ENCODE results near the gene COMMD4. TPM values are rescaled to one million over a fixed set of nuclear protein-coding genes. Genes with fewer than 3 reads are reported as not detected.

Gene COMMD4
- total and polyA plus RNA-seq, 5 donors from 2014 or later = 30.3 to 68.1 (median 47.5) TPM

- H3K4me1 Mint-ChIP-seq = peaks cover 4 to 27% (median 12%) of the 10 kb centered on the region in 4 donors
- Histone ChIP-seq H3K27ac (ENCODE audit: insufficient read depth, low read length, poor library complexity, severe bottlenecking) (no peak overlapping the region), H3K4me3 (ENCODE audit: low read depth, low read length) (no peak overlapping the region), H3K9me3 (ENCODE audit: control insufficient read depth in 2 of 2, low read length in 2 of 2) (peaks cover 0 to 13% of the 10 kb centered on the region in 2 experiments), H3K36me3 (ENCODE audit: control insufficient read depth, insufficient read depth, low read length) (peaks cover 17% of the 10 kb centered on the region), H3K4me1 (ENCODE audit: control insufficient read depth, insufficient read depth, low read length, poor library complexity, severe bottlenecking) (peaks cover 16% of the 10 kb centered on the region), H3K27me3 (ENCODE audit: control insufficient read depth, insufficient read depth, low read length) (no peaks in the 10 kb centered on the region)
- H3K9me3 Mint-ChIP-seq = peaks cover 0 to 11% (median 4%) of the 10 kb centered on the region in 7 donors
- DNase-seq = no peak
- ATAC-seq (ENCODE audit: low read depth in 2 of 2) = no peak
- H3K4me3 Mint-ChIP-seq = no peak overlapping the region
- H3K27ac Mint-ChIP-seq = peak overlapping the region in 2 of 3 donors; percentile 59 to 96
- H3K36me3 Mint-ChIP-seq = peaks cover 4% of the 10 kb centered on the region
- H3K27me3 Mint-ChIP-seq = peaks cover 6% of the 10 kb centered on the region
These were observed 17.7 kb downstream of the COMMD4 start for GRCh38 chr15:75353604-75354003.

GRCh38 chr15:75354454-75354853 lies 18.6 kb downstream of the COMMD4 start:
- Histone ChIP-seq H3K36me3 (ENCODE audit: control insufficient read depth, insufficient read depth, low read length) (peaks cover 17% of the 10 kb centered on the region), H3K27me3 (ENCODE audit: control insufficient read depth, insufficient read depth, low read length) (no peaks in the 10 kb centered on the region), H3K4me3 (ENCODE audit: low read depth, low read length) (no peak overlapping the region), H3K4me1 (ENCODE audit: control insufficient read depth, insufficient read depth, low read length, poor library complexity, severe bottlenecking) (peaks cover 9% of the 10 kb centered on the region), H3K9me3 (ENCODE audit: control insufficient read depth in 2 of 2, low read length in 2 of 2) (peaks cover 0 to 4% of the 10 kb centered on the region in 2 experiments), H3K27ac (ENCODE audit: insufficient read depth, low read length, poor library complexity, severe bottlenecking) (no peak overlapping the region)
- no peak for DNase-seq
- Mint-ChIP-seq H3K4me3 (peak overlapping the region in 1 of 4 donors; percentile 76), H3K9me3 (peaks cover 0 to 11% (median 4%) of the 10 kb centered on the region in 7 donors), H3K4me1 (peaks cover 4 to 18% (median 11%) of the 10 kb centered on the region in 4 donors), H3K27me3 (peaks cover 6% of the 10 kb centered on the region), H3K36me3 (peaks cover 4% of the 10 kb centered on the region), H3K27ac (peak overlapping the region in 2 of 3 donors; percentile 65 to 81)
- no peak for ATAC-seq (ENCODE audit: low read depth in 2 of 2)

GRCh38 chr15:75355369-75355768 lies 19.5 kb downstream of the COMMD4 start:
- H3K4me3 ChIP-seq (ENCODE audit: low read depth, low read length) = no peak overlapping the region
- no peak for ATAC-seq (ENCODE audit: low read depth in 2 of 2)
- H3K36me3 ChIP-seq (ENCODE audit: control insufficient read depth, insufficient read depth, low read length) = peaks cover 20% of the 10 kb centered on the region
- no peaks in the 10 kb centered on the region for H3K9me3 ChIP-seq (ENCODE audit: control insufficient read depth in 2 of 2, low read length in 2 of 2)
- H3K9me3 Mint-ChIP-seq = peaks cover 0 to 3% (median 0%) of the 10 kb centered on the region in 7 donors
- H3K36me3 Mint-ChIP-seq = peaks cover 4% of the 10 kb centered on the region
- no peaks in the 10 kb centered on the region for H3K27me3 ChIP-seq (ENCODE audit: control insufficient read depth, insufficient read depth, low read length)
- no peak overlapping the region for H3K27ac ChIP-seq (ENCODE audit: insufficient read depth, low read length, poor library complexity, severe bottlenecking)
- no peak overlapping the region for H3K4me3 Mint-ChIP-seq
- H3K27me3 Mint-ChIP-seq = no peaks in the 10 kb centered on the region
- no peak for DNase-seq
- H3K27ac Mint-ChIP-seq = peak overlapping the region in 1 of 3 donors; percentile 81
- H3K4me1 ChIP-seq (ENCODE audit: control insufficient read depth, insufficient read depth, low read length, poor library complexity, severe bottlenecking) = no peaks in the 10 kb centered on the region
- peaks cover 0 to 9% (median 4%) of the 10 kb centered on the region in 4 donors for H3K4me1 Mint-ChIP-seq

GRCh38 chr15:75356006-75356405 lies 20.1 kb downstream of the COMMD4 start:
- H3K36me3 ChIP-seq (ENCODE audit: control insufficient read depth, insufficient read depth, low read length) = peaks cover 24% of the 10 kb centered on the region
- no peaks in the 10 kb centered on the region for H3K4me1 ChIP-seq (ENCODE audit: control insufficient read depth, insufficient read depth, low read length, poor library complexity, severe bottlenecking)
- no peak for DNase-seq
- H3K4me1 Mint-ChIP-seq = peaks cover 0 to 8% (median 2%) of the 10 kb centered on the region in 4 donors
- H3K27ac Mint-ChIP-seq = no peak overlapping the region
- ATAC-seq (ENCODE audit: low read depth in 2 of 2) = no peak
- H3K9me3 ChIP-seq (ENCODE audit: control insufficient read depth in 2 of 2, low read length in 2 of 2) = no peaks in the 10 kb centered on the region
- H3K4me3 ChIP-seq (ENCODE audit: low read depth, low read length) = no peak overlapping the region
- no peaks in the 10 kb centered on the region for H3K27me3 ChIP-seq (ENCODE audit: control insufficient read depth, insufficient read depth, low read length)
- H3K4me3 Mint-ChIP-seq = no peak overlapping the region
- H3K9me3 Mint-ChIP-seq = no peaks in the 10 kb centered on the region
- H3K27me3 Mint-ChIP-seq = no peaks in the 10 kb centered on the region
- peaks cover 4% of the 10 kb centered on the region for H3K36me3 Mint-ChIP-seq
- H3K27ac ChIP-seq (ENCODE audit: insufficient read depth, low read length, poor library complexity, severe bottlenecking) = no peak overlapping the region

- H3K4me1 ChIP-seq (ENCODE audit: control insufficient read depth, insufficient read depth, low read length, poor library complexity, severe bottlenecking) = no peaks in the 10 kb centered on the region
- Mint-ChIP-seq H3K27me3 (no peaks in the 10 kb centered on the region), H3K36me3 (peaks cover 4% of the 10 kb centered on the region), H3K4me1 (peaks cover 0 to 8% (median 1%) of the 10 kb centered on the region in 4 donors), H3K27ac (no peak overlapping the region), H3K4me3 (no peak overlapping the region), H3K9me3 (no peaks in the 10 kb centered on the region)
- no peaks in the 10 kb centered on the region for H3K9me3 ChIP-seq (ENCODE audit: control insufficient read depth in 2 of 2, low read length in 2 of 2)
- no peak overlapping the region for H3K4me3 ChIP-seq (ENCODE audit: low read depth, low read length)
- DNase-seq (no peak), ATAC-seq (ENCODE audit: low read depth in 2 of 2) (no peak)
- no peaks in the 10 kb centered on the region for H3K27me3 ChIP-seq (ENCODE audit: control insufficient read depth, insufficient read depth, low read length)
- no peak overlapping the region for H3K27ac ChIP-seq (ENCODE audit: insufficient read depth, low read length, poor library complexity, severe bottlenecking)
- peaks cover 24% of the 10 kb centered on the region for H3K36me3 ChIP-seq (ENCODE audit: control insufficient read depth, insufficient read depth, low read length)
These were observed 20.7 kb downstream of the COMMD4 start for GRCh38 chr15:75356517-75356916.

- Mint-ChIP-seq H3K4me1 (peaks cover 0 to 4% (median 1%) of the 10 kb centered on the region in 4 donors), H3K9me3 (no peaks in the 10 kb centered on the region), H3K36me3 (peaks cover 4% of the 10 kb centered on the region), H3K27me3 (no peaks in the 10 kb centered on the region), H3K27ac (no peak overlapping the region), H3K4me3 (no peak overlapping the region)
- DNase-seq (no peak), ATAC-seq (ENCODE audit: low read depth in 2 of 2) (no peak)
- Histone ChIP-seq H3K27me3 (ENCODE audit: control insufficient read depth, insufficient read depth, low read length) (no peaks in the 10 kb centered on the region), H3K9me3 (ENCODE audit: control insufficient read depth in 2 of 2, low read length in 2 of 2) (no peaks in the 10 kb centered on the region), H3K4me1 (ENCODE audit: control insufficient read depth, insufficient read depth, low read length, poor library complexity, severe bottlenecking) (no peaks in the 10 kb centered on the region), H3K27ac (ENCODE audit: insufficient read depth, low read length, poor library complexity, severe bottlenecking) (no peak overlapping the region), H3K36me3 (ENCODE audit: control insufficient read depth, insufficient read depth, low read length) (peaks cover 30% of the 10 kb centered on the region), H3K4me3 (ENCODE audit: low read depth, low read length) (no peak overlapping the region)
These were observed 22.3 kb downstream of the COMMD4 start for GRCh38 chr15:75357976-75358673.

GRCh38 chr15:75358771-75359536 lies 23.1 kb downstream of the COMMD4 start:
- Mint-ChIP-seq H3K36me3 (peaks cover 4% of the 10 kb centered on the region), H3K9me3 (no peaks in the 10 kb centered on the region), H3K4me3 (no peak overlapping the region), H3K27ac (no peak overlapping the region), H3K27me3 (no peaks in the 10 kb centered on the region), H3K4me1 (peaks cover 0 to 4% (median 1%) of the 10 kb centered on the region in 4 donors)
- no peak for ATAC-seq (ENCODE audit: low read depth in 2 of 2)
- H3K27me3 ChIP-seq (ENCODE audit: control insufficient read depth, insufficient read depth, low read length) = no peaks in the 10 kb centered on the region
- H3K36me3 ChIP-seq (ENCODE audit: control insufficient read depth, insufficient read depth, low read length) = peaks cover 34% of the 10 kb centered on the region
- H3K9me3 ChIP-seq (ENCODE audit: control insufficient read depth in 2 of 2, low read length in 2 of 2) = no peaks in the 10 kb centered on the region
- no peak for DNase-seq
- no peak overlapping the region for H3K4me3 ChIP-seq (ENCODE audit: low read depth, low read length)
- no peak overlapping the region for H3K27ac ChIP-seq (ENCODE audit: insufficient read depth, low read length, poor library complexity, severe bottlenecking)
- H3K4me1 ChIP-seq (ENCODE audit: control insufficient read depth, insufficient read depth, low read length, poor library complexity, severe bottlenecking) = no peaks in the 10 kb centered on the region

Measured in CD4-positive, CD25-positive, alpha-beta regulatory T cell (primary cell).